A204.1 (cell line): ENCODE data around the gene IL4R.
"Not testable (repeated sequence)": the region's sequence is repeated elsewhere in the genome, so short reads cannot be mapped to it uniquely, and the experiment has no call there.

Experiments
- FAIRE-seq: peaks from 2 replicates; lab custom pipeline; 2012; peaks lifted over from hg19 to GRCh38; lab: Jason Lieb, UNC

Gene IL4R

GRCh38 chr16:27315333-27316037 lies 1.7 kb downstream of the IL4R start:
- no peak for FAIRE-seq

GRCh38 chr16:27316038-27316680 lies 2.4 kb downstream of the IL4R start:
- FAIRE-seq: no peak

DNA sequence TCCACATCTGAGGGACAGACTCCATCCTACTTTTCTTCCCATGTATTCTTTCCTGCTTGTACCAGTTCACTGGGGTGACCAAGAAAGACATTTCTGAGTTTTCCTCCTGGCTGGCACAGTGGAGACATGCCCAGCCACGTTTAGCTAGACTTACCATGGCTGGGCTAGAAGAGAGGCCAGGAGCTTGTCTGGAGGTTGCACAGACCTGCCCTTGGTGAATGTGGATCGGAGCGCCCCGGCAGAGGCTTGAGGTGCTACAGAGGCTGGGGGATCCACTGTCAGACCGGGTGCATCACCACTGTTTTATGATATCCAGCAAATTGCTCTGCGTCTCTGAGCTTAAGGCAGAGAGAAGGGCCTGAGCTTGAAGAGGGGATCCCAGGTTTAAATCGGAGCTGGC lies 3.5 kb downstream of the IL4R start:
- no peak for FAIRE-seq

DNA sequence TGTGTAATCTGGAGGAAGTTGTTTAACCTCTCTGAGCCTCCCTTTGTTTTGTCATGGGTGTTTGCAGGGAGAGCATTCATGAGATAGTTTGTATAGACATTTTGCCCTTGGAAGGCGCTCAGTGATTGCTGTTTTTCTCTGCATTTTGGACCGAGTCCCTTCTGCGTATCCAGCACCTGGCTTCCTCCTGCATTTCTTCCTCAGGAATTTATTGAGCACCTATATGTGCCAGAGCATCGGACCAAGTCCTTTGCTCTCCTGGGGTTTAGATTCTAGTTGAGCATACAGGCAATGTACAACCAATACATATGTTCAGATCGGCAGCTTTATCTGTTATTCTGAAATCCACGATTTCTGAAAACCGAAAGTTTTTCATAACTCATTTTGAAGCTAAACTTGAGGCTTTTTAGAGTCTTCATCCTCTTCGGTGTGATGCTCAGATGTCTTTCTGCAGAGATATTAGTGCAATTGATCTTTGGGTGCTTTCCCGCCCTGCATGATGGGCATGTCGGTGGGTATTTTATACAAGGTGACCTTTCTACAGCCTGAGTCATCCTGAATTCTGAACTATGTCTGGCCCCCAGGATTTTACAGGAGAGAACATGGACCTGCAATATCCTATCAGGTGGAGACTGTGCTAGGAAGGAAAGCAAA lies 4.1 kb downstream of the IL4R start:
- no peak for FAIRE-seq

DNA sequence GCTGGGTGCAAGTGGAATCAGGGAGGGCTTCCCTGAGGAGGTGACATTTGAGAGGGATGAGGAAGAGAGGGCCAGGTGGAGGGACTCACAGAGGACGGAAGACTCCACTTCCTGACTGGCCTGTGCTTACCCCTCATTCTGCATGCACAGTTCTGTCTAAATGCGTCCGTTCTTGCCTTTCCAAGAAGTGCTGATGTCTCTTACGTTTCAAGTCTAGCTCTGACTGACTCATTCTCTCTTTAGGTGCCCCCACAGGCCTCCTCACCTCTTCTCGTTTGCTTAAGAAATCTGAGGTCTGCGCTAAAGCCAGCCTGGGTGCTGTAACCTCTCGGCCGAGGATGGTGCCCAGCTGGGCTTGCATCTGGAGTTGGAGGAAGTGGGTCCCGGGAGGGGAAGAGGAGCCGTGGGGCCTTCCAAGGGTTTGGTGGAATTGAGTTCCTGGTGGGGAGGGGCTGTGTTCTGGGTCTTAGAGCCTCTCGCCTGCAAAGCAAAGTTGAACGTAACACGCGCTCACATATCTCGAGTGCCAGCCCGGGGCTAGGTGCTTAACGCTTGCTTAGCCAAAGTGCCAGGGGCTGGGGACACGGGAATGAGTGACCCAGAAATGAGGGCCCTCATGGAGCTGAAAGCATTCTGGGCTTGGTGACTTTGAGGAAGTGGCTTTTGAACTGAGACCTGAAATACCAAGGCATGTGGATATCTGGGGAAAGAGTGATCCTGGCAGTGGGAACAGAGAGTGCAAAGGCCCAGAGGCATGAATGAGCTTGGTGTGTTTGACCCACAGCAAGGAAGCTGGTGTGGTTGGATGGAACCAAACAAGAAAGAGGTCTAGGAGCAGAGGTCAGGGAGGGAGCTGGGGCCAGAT lies 4.8 kb downstream of the IL4R start:
- FAIRE-seq: no peak

- FAIRE-seq: no peak
These were observed 5.6 kb downstream of the IL4R start for GRCh38 chr16:27319257-27319965.

GRCh38 chr16:27320261-27321012 lies 6.7 kb downstream of the IL4R start:
- no peak for FAIRE-seq

GRCh38 chr16:27321013-27321915 lies 7.5 kb downstream of the IL4R start:
- no peak for FAIRE-seq

DNA sequence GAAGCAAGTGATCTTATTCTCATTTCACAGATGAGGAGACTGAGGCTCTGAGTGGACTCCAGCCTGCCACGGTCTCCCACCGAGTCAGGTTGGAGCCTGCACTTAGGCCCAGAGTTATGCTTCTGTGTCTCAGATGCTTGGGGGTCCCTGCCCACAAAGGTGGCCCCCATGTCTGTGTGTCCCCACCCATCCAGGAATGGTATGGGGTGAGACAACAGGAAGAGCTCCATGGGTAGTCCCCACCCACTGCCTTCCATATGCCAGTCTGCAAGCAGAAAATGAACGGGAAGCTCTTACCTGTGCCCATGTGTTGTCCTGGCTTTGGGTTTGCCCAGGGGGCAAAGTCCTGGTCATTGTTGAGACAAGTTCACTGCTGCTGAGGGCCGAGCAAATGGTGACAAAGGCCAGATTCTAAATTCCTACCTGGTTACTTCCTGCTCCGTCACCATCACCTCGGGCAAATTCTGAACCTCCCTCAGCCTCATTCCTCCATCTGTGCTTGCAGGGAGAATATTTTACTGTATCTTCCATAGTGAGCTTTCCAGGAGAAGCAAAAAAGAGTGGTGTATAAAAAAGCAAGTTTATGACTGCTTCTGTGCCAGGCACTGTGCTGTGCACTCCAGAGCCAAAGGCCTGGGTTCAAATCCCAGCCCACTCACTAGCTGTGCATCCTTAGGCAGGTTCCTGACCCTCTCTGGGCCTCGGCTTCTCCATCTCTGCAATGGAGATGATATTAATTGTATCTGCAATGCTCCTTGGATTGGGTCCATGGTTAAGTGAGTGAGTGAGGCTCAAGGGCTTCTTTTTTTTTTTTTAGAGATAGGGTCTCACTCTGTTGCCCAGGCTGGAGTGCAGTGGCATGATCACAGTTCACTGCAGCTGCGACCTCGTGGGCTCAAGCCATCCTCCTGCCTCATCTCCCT lies 9.3 kb downstream of the IL4R start:
- FAIRE-seq: no peak

DNA sequence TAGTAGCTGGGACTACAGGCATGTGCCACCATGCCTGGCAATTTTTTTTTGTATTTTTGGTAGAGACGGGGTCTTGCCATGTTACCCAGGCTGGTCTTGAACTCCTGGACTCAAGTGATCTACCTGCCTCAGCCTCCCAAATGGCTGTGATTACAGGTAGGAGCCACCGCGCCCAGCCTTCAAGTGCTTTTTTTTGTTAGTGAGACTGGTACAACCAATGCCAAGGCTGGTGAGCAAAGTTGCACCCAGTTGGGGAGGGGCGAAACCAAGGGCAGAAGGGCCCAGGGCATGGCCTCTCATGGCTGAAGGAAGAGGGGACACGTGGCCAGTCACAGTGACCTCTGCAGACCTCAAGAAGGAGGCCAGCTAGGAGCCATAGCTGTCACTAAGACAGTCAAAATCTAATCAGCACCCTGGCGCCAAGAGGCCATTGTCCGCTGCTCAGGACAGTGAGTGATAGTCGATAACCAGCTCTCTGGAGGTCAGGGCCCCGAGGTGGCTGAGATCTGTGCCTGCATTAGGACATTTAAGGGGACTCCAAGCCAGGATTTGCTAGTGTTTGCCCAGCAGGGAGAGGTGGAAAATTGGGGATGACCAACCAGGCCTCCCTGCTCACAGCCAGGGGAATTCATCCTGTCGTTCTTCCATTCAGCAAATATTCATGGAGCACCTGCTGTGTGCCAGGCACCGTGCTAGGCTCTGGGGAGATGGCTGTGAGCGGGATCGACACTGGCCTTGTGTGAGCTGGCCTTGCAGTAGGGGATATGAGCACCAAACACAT lies 10.2 kb downstream of the IL4R start:
- FAIRE-seq: no peak

DNA sequence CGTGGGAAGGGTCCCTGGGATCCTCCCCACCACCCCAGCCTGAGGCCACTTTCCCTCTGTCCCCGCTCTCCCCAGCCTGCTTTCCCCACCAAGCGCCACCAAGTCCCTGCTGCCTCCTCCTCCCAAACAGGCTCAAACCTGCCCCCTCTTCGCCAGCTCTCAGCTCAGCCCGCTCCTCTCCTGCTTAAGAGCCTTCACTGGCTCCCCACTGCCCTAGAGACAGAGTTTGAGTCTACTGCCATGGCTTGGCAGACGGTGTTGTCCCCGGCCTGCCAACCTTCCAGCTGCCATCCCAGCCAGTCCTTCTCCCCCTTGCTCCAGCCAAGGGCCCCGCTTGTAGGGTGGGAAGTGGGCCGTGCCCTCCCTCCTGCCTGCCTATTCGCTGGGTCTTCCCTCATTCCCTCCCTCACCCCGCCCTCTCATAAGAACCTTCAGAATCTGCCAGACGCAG lies 11.1 kb downstream of the IL4R start:
- FAIRE-seq: no peak

GRCh38 chr16:27325736-27326135 lies 12.0 kb downstream of the IL4R start:
- FAIRE-seq: no peak

DNA sequence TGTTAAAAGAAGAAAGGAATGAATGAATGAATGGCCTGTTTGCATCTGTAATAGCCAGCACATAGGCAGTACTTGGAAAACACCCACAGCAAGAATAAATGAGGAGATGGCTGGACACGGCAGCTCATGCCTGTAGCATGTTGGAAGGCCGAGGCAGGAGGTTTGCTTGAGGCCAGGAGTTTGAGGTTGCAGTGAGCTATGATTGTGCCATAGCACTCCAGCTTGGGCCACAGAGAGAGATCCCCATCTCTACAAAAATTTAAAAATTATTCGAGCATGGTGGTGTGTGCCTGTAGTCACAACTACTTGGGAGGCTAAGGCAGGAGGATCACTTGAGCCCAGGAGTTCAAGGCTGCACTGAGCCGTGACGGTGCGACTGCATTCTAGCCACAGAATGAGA lies 12.5 kb downstream of the IL4R start:
- no peak for FAIRE-seq

GRCh38 chr16:27326738-27327585 lies 13.2 kb downstream of the IL4R start:
- FAIRE-seq: no peak

DNA sequence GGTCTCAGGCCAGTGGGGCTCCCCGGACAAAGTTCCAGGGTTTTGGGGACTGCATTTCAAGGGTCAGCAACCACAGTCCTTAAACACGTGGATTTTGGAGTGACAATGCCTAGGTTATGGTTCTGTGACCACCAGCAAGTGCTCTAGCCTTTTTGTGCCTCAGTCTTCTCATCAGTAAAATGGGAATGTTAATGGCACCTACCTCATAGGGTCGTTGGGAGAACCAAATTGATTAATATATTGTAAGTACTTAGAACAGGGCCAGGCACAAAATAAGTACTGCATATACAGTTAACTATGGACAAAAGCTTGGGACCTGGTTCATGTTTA lies 13.8 kb downstream of the IL4R start:
- FAIRE-seq: no peak

GRCh38 chr16:27328937-27329336 lies 15.2 kb downstream of the IL4R start:
- no peak for FAIRE-seq

DNA sequence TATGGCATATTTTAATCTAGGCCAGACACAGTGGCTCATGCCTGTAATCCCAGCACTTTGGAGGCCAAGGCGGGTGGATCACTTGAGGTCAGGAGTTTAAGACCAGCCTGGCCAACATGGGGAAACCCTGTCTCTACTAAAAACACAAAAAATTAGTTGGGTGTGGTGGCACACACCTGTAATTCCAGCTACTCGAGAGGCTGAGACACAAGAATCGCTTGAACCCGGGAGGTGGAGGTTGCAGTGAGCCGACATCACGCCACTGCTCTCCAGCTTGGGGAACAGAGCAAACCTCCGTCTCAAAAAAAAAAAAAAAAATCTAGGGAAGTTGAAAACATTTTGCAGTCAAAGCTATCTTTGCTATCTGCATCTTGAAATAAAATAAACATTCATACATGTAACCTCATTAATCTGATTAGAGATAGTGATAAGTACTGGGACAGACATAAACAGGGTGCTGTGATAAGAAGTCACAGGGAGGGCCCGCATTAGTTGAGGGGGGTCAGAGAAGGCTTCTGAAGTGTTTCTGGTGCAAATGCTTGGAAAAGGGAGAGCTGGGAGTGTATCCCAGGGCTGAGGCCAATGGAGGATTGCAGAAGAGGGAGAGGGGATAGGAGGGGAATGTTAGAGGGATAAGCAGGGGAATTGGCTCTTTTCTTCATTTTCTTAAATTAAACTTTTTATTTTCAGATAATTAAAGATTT lies 15.8 kb downstream of the IL4R start:
- not testable (repeated sequence) for FAIRE-seq
